ENCODE results near the gene ZHX3. TPM values are rescaled to one million over a fixed set of nuclear protein-coding genes. Genes with fewer than 3 reads are reported as not detected.
A peak's percentile ranks its signal among the peaks of the same experiment; 100 is the strongest.

The ZHX3 gene
- total and polyA plus RNA-seq, 2 donors from 2014 or later: 24.7 to 153 TPM

GRCh38 chr20:41135888-41136679 is 181.4 kb downstream of the ZHX3 start:
- no peaks in the 10 kb centered on the region for H3K27me3 ChIP-seq (ENCODE audit: control insufficient read depth, insufficient read depth, low read length)
- peak overlapping the region in 2 of 3 donors; percentile 37 for H3K9ac ChIP-seq (ENCODE audit: low read length in 3 of 3)
- DNase-seq (no peak), FAIRE-seq (no peak)
- TF ChIP-seq CTCF (IDR thresholded peaks at IDR 0.05; ENCODE audit: borderline replicate concordance, extremely low read depth, insufficient read depth): no peak
- peak overlapping the region; percentile 48 to 78 (median 52) for H3K4me3 ChIP-seq (ENCODE audit: low read length in 3 of 3)
- H3K36me3 ChIP-seq (ENCODE audit: control insufficient read depth in 2 of 3, insufficient read depth in 3 of 3, low read length in 3 of 3): peaks cover 0 to 3% (median 0%) of the 10 kb centered on the region in 3 donors
- peak overlapping the region; percentile 96 to 97 for H3K27ac ChIP-seq (ENCODE audit: low read depth in 2 of 2, low read length in 2 of 2)
- peaks cover 0 to 29% (median 24%) of the 10 kb centered on the region in 3 donors for H3K4me1 ChIP-seq (ENCODE audit: control insufficient read depth in 2 of 3, insufficient read depth in 2 of 3, low read depth in 1 of 3, low read length in 3 of 3)
- H3K9me3 ChIP-seq (ENCODE audit: control insufficient read depth in 2 of 3, insufficient read depth in 1 of 3, low read length in 3 of 3): no peaks in the 10 kb centered on the region
- intact Hi-C loops (cut with DNase I): no loop called here

- Histone ChIP-seq H3K27me3 (ENCODE audit: control insufficient read depth, insufficient read depth, low read length) (no peaks in the 10 kb centered on the region), H3K36me3 (ENCODE audit: control insufficient read depth in 2 of 3, insufficient read depth in 3 of 3, low read length in 3 of 3) (no peaks in the 10 kb centered on the region), H3K9me3 (ENCODE audit: control insufficient read depth in 2 of 3, insufficient read depth in 1 of 3, low read length in 3 of 3) (no peaks in the 10 kb centered on the region), H3K27ac (ENCODE audit: low read depth in 2 of 2, low read length in 2 of 2) (no peak overlapping the region), H3K4me3 (ENCODE audit: low read length in 3 of 3) (no peak overlapping the region), H3K9ac (ENCODE audit: low read length in 3 of 3) (no peak overlapping the region), H3K4me1 (ENCODE audit: control insufficient read depth in 2 of 3, insufficient read depth in 2 of 3, low read depth in 1 of 3, low read length in 3 of 3) (peaks cover 0 to 21% (median 17%) of the 10 kb centered on the region in 3 donors)
- TF ChIP-seq CTCF (IDR thresholded peaks at IDR 0.05; ENCODE audit: borderline replicate concordance, extremely low read depth, insufficient read depth): peak; percentile 76
- DNase-seq (peak in 3 of 5 donors; percentile 35 to 64 (median 49)), FAIRE-seq (no peak)
- intact Hi-C loops (cut with DNase I): no loop called here
These were observed 182.2 kb downstream of the ZHX3 start for GRCh38 chr20:41135187-41135887.

- H3K27me3 ChIP-seq (ENCODE audit: control insufficient read depth, insufficient read depth, low read length): no peaks in the 10 kb centered on the region
These were observed 183.0 kb downstream of the ZHX3 start for GRCh38 chr20:41134362-41135186.

More at GRCh38 chr20:41134362-41135186, 183.0 kb downstream of the ZHX3 start:
- H3K27ac ChIP-seq (ENCODE audit: low read depth in 2 of 2, low read length in 2 of 2): no peak overlapping the region
- no peak overlapping the region for H3K9ac ChIP-seq (ENCODE audit: low read length in 3 of 3)
- H3K4me1 ChIP-seq (ENCODE audit: control insufficient read depth in 2 of 3, insufficient read depth in 2 of 3, low read depth in 1 of 3, low read length in 3 of 3): peaks cover 0 to 14% (median 9%) of the 10 kb centered on the region in 3 donors
- no peaks in the 10 kb centered on the region for H3K36me3 ChIP-seq (ENCODE audit: control insufficient read depth in 2 of 3, insufficient read depth in 3 of 3, low read length in 3 of 3)
- TF ChIP-seq CTCF (IDR thresholded peaks at IDR 0.05; ENCODE audit: borderline replicate concordance, extremely low read depth, insufficient read depth): no peak
- intact Hi-C loops (cut with DNase I): no loop called here
- DNase-seq (no peak), FAIRE-seq (no peak)
- no peaks in the 10 kb centered on the region for H3K9me3 ChIP-seq (ENCODE audit: control insufficient read depth in 2 of 3, insufficient read depth in 1 of 3, low read length in 3 of 3)
- no peak overlapping the region for H3K4me3 ChIP-seq (ENCODE audit: low read length in 3 of 3)

Data from kidney (tissue), 14 donors.